KOPT-K1 (cell line): ENCODE measurements around the gene NOP9.

ENCODE experiments used
- H3K27ac ChIP-seq: fragments of 200-600 bp; sonication (generic); 2 replicates; pipeline ENCODE4 v1.5.1; 2016; ENCODE audit warnings: antibody characterized with exemption, mild to moderate bottlenecking, low read depth, low read length; ENCODE audit not compliant: poor library complexity, severe bottlenecking
- H3K36me3 ChIP-seq: fragments of 200-600 bp; sonication (generic); 2 replicates; pipeline ENCODE4 v1.5.1; 2017; ENCODE audit warnings: antibody characterized with exemption, mild to moderate bottlenecking, low read length, moderate library complexity; ENCODE audit not compliant: insufficient read depth
- H3K9me3 ChIP-seq: fragments of 200-600 bp; sonication (generic); 2 replicates; pipeline ENCODE4 v1.5.1; 2017; ENCODE audit warnings: antibody characterized with exemption, low read length, mild to moderate bottlenecking; ENCODE audit not compliant: insufficient read depth, poor library complexity, severe bottlenecking

Gene NOP9

GRCh38 chr14:24260026-24260779, 39.4 kb upstream of the NOP9 start:
- no peak overlapping the region for H3K27ac ChIP-seq
- H3K36me3 ChIP-seq: no peaks in the 10 kb centered on the region
- H3K9me3 ChIP-seq: no peaks in the 10 kb centered on the region

- H3K27ac ChIP-seq: no peak overlapping the region
These were observed 38.9 kb upstream of the NOP9 start for GRCh38 chr14:24260780-24261157.

GRCh38 chr14:24261256-24261968, 38.2 kb upstream of the NOP9 start:
- Histone ChIP-seq H3K36me3 (peaks cover 6% of the 10 kb centered on the region; the same call in 1 of the 2 replicates), H3K27ac (no peak overlapping the region), H3K9me3 (no peaks in the 10 kb centered on the region)

More at GRCh38 chr14:24260780-24261157, 38.9 kb upstream of the NOP9 start:
- Histone ChIP-seq H3K36me3 (no peaks in the 10 kb centered on the region; the same call in 1 of the 2 replicates), H3K9me3 (no peaks in the 10 kb centered on the region)

GRCh38 chr14:24261969-24262327, 37.7 kb upstream of the NOP9 start:
- Histone ChIP-seq H3K9me3 (no peaks in the 10 kb centered on the region), H3K27ac (no peak overlapping the region), H3K36me3 (peaks cover 11% of the 10 kb centered on the region; the same call in 1 of the 2 replicates)

GRCh38 chr14:24262821-24263733, 36.6 kb upstream of the NOP9 start, which contains the start of gene TGM1:
Gene TGM1, minus strand, starts transcription at chr14:24263177. Its CDS starts 825 bp downstream, at chr14:24262352.
- Histone ChIP-seq H3K9me3 (no peaks in the 10 kb centered on the region), H3K36me3 (peaks cover 21% of the 10 kb centered on the region; the same call in 1 of the 2 replicates), H3K27ac (no peak within 1 kb of the TSS)

- Histone ChIP-seq H3K36me3 (peaks cover 21% of the 10 kb centered on the region; the same call in 1 of the 2 replicates), H3K9me3 (no peaks in the 10 kb centered on the region), H3K27ac (no peak overlapping the region)
These were observed 35.8 kb upstream of the NOP9 start for GRCh38 chr14:24263848-24264247.

- peaks cover 21% of the 10 kb centered on the region; the same call in 1 of the 2 replicates for H3K36me3 ChIP-seq
- H3K9me3 ChIP-seq: no peaks in the 10 kb centered on the region
- H3K27ac ChIP-seq: no peak overlapping the region
These were observed 35.4 kb upstream of the NOP9 start for GRCh38 chr14:24264298-24264697.

- Histone ChIP-seq H3K27ac (no peak overlapping the region), H3K36me3 (peaks cover 21% of the 10 kb centered on the region; the same call in 1 of the 2 replicates), H3K9me3 (no peaks in the 10 kb centered on the region)
These were observed 33.1 kb upstream of the NOP9 start for GRCh38 chr14:24266344-24267244.

GRCh38 chr14:24267516-24267915, 32.1 kb upstream of the NOP9 start:
- H3K36me3 ChIP-seq: peaks cover 21% of the 10 kb centered on the region; the same call in 1 of the 2 replicates
- H3K9me3 ChIP-seq: no peaks in the 10 kb centered on the region
- H3K27ac ChIP-seq: no peak overlapping the region

GRCh38 chr14:24268225-24268624, 31.4 kb upstream of the NOP9 start:
- H3K27ac ChIP-seq: no peak overlapping the region
- no peaks in the 10 kb centered on the region for H3K9me3 ChIP-seq
- H3K36me3 ChIP-seq: peaks cover 21% of the 10 kb centered on the region; the same call in 1 of the 2 replicates

GRCh38 chr14:24269368-24269767, 30.3 kb upstream of the NOP9 start:
- H3K36me3 ChIP-seq: peaks cover 21% of the 10 kb centered on the region; the same call in 1 of the 2 replicates
- H3K27ac ChIP-seq: no peak overlapping the region
- no peaks in the 10 kb centered on the region for H3K9me3 ChIP-seq

- Histone ChIP-seq H3K27ac (no peak overlapping the region), H3K9me3 (no peaks in the 10 kb centered on the region), H3K36me3 (peaks cover 21% of the 10 kb centered on the region; the same call in 1 of the 2 replicates)
These were observed 29.6 kb upstream of the NOP9 start for GRCh38 chr14:24269910-24270536.

GRCh38 chr14:24270537-24271133, 29.0 kb upstream of the NOP9 start:
- peaks cover 21% of the 10 kb centered on the region; the same call in 1 of the 2 replicates for H3K36me3 ChIP-seq
- H3K27ac ChIP-seq: peak overlapping the region; percentile 77
- no peaks in the 10 kb centered on the region for H3K9me3 ChIP-seq
